Activated CD4-positive, alpha-beta T cell treated with anti-CD3 and anti-CD28 coated beads, Interleukin-2, amount 10 ng/mL, durations not matched to agents 24 days and 14 days (primary cell): ENCODE data around the gene SDF4. TPM values are rescaled to one million over a fixed set of nuclear protein-coding genes. Genes with fewer than 3 reads are reported as not detected.

Source experiments
- DNase-seq: peaks from one replicate; pipeline ENCODE4 v3.0.0; 2022
- H3K27ac Mint-ChIP-seq: one replicate; pipeline ENCODE4 v1.8.0; 2022; ENCODE audit warnings: mild to moderate bottlenecking, mixed read lengths
- H3K27me3 Mint-ChIP-seq: one replicate; pipeline ENCODE4 v1.8.0; 2022; ENCODE audit warnings: mixed read lengths
- H3K36me3 Mint-ChIP-seq: one replicate; pipeline ENCODE4 v1.8.0; 2022; ENCODE audit warnings: low read depth, mild to moderate bottlenecking, mixed read lengths
- H3K4me1 Mint-ChIP-seq: one replicate; pipeline ENCODE4 v1.8.0; 2021; ENCODE audit warnings: mixed read lengths
- H3K4me3 Mint-ChIP-seq: one replicate; pipeline ENCODE4 v1.8.0; 2022; ENCODE audit warnings: mild to moderate bottlenecking, moderate library complexity, mixed read lengths
- H3K9me3 Mint-ChIP-seq: one replicate; pipeline ENCODE4 v1.8.0; 2021; ENCODE audit warnings: mixed read lengths
- intact Hi-C: fragments of 100-400 bp; cut with micrococcal nuclease; formaldehyde crosslinking; loops from one replicate; pipeline ENCODE4 v1.15.1; 2023
- total RNA-seq: library from RNA; stranded (reverse); gene quantifications from 2 replicates; pipeline ENCODE4 v1.2.3, GENCODE V29; 2022

SDF4 gene
- total RNA-seq, 1 donor from 2014 or later: 194 TPM

DNA sequence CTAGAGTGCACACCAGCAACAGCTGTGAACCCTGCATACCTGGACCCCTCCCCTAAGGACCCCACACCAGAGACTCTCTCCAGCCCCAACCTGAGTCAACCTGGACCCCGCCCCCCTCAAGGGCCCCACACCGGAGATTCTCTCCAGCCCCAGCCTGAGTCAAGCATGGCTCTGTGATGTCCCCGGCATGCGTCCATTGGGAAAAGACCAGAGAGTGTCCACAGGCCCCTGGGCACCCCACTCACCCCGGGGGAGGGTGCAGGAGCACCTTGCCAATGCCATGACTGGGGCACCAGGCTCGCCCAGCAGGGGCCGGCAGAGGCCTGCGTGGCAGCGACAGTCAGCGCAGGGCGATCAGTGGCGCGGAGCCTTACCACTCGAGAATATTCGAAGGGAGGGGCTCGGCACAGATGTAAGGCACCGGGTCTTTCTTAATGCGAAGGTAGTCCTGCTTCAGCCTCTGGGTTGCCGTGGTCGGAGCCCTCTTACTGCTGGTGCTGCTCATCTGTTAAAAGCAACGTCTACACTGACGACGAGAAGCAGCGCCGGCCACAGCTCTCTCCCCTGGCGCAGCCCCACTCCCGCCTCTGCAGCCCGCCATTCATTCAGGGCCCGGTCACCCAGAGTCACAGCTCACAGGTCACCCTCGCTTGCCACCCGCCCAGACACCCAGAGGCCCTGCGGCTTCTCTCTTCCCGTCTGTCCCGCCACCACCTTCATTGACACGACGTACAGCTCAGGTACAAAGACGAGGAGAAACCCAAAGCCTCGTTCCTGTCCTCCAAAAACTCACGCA lies 35.9 kb upstream of the SDF4 start:
- H3K36me3 Mint-ChIP-seq: peaks cover 45% of the 10 kb centered on the region
- H3K4me1 Mint-ChIP-seq: peaks cover 28% of the 10 kb centered on the region
- H3K27me3 Mint-ChIP-seq: no peaks in the 10 kb centered on the region
- H3K4me3 Mint-ChIP-seq: no peak overlapping the region
- no peak overlapping the region for H3K27ac Mint-ChIP-seq
- intact Hi-C loops: no loop called here
- H3K9me3 Mint-ChIP-seq: no peaks in the 10 kb centered on the region
- DNase-seq: no peak

- no peaks in the 10 kb centered on the region for H3K9me3 Mint-ChIP-seq
- H3K27me3 Mint-ChIP-seq: no peaks in the 10 kb centered on the region
- peak; percentile 70 for DNase-seq
- peaks cover 9% of the 10 kb centered on the region for H3K4me1 Mint-ChIP-seq
- H3K36me3 Mint-ChIP-seq: peaks cover 49% of the 10 kb centered on the region
- intact Hi-C loops: no loop called here
- no peak overlapping the region for H3K27ac Mint-ChIP-seq
- H3K4me3 Mint-ChIP-seq: no peak overlapping the region
Measured at GRCh38 chr1:1264868-1265272, 33.1 kb upstream of the SDF4 start.

- Mint-ChIP-seq H3K36me3 (peaks cover 56% of the 10 kb centered on the region), H3K27me3 (no peaks in the 10 kb centered on the region), H3K27ac (no peak overlapping the region), H3K4me1 (peaks cover 5% of the 10 kb centered on the region), H3K4me3 (no peak overlapping the region), H3K9me3 (no peaks in the 10 kb centered on the region)
- no peak for DNase-seq
- intact Hi-C loops: no loop called here
Measured at GRCh38 chr1:1264026-1264425, 32.2 kb upstream of the SDF4 start.

- H3K4me1 Mint-ChIP-seq: peaks cover 5% of the 10 kb centered on the region
- peaks cover 55% of the 10 kb centered on the region for H3K36me3 Mint-ChIP-seq
- no peaks in the 10 kb centered on the region for H3K9me3 Mint-ChIP-seq
Measured at GRCh38 chr1:1262758-1263157, 31.0 kb upstream of the SDF4 start.

GRCh38 chr1:1262071-1262470 lies 30.3 kb upstream of the SDF4 start:
- H3K27me3 Mint-ChIP-seq: no peaks in the 10 kb centered on the region
- intact Hi-C loops: no loop called here
- no peaks in the 10 kb centered on the region for H3K9me3 Mint-ChIP-seq
- peaks cover 57% of the 10 kb centered on the region for H3K36me3 Mint-ChIP-seq
- no peak overlapping the region for H3K4me3 Mint-ChIP-seq
- DNase-seq: no peak
- peaks cover 5% of the 10 kb centered on the region for H3K4me1 Mint-ChIP-seq
- H3K27ac Mint-ChIP-seq: no peak overlapping the region

More at GRCh38 chr1:1262758-1263157, 31.0 kb upstream of the SDF4 start:
- no peak overlapping the region for H3K27ac Mint-ChIP-seq
- no peaks in the 10 kb centered on the region for H3K27me3 Mint-ChIP-seq
- H3K4me3 Mint-ChIP-seq: no peak overlapping the region
- no peak for DNase-seq
- intact Hi-C loops: no loop called here

- H3K4me1 Mint-ChIP-seq: peaks cover 4% of the 10 kb centered on the region
- H3K27ac Mint-ChIP-seq: peak overlapping the region; percentile 66
Measured at GRCh38 chr1:1260843-1261560, 29.2 kb upstream of the SDF4 start.

GRCh38 chr1:1259951-1260600 lies 28.3 kb upstream of the SDF4 start:
- Mint-ChIP-seq H3K27me3 (no peaks in the 10 kb centered on the region), H3K9me3 (no peaks in the 10 kb centered on the region), H3K4me3 (no peak overlapping the region), H3K27ac (peak overlapping the region; percentile 28), H3K36me3 (peaks cover 52% of the 10 kb centered on the region), H3K4me1 (peaks cover 2% of the 10 kb centered on the region)
- DNase-seq: no peak
- intact Hi-C loops: no loop called here

More at GRCh38 chr1:1260843-1261560, 29.2 kb upstream of the SDF4 start:
- Mint-ChIP-seq H3K36me3 (peaks cover 59% of the 10 kb centered on the region), H3K9me3 (no peaks in the 10 kb centered on the region), H3K27me3 (no peaks in the 10 kb centered on the region), H3K4me3 (no peak overlapping the region)
- intact Hi-C loops: no loop called here
- no peak for DNase-seq

- Mint-ChIP-seq H3K9me3 (no peaks in the 10 kb centered on the region), H3K27me3 (no peaks in the 10 kb centered on the region), H3K4me3 (no peak overlapping the region), H3K4me1 (peaks cover 2% of the 10 kb centered on the region), H3K36me3 (peaks cover 52% of the 10 kb centered on the region), H3K27ac (no peak overlapping the region)
- intact Hi-C loops: no loop called here
- DNase-seq: no peak
Measured at GRCh38 chr1:1259540-1259939, 27.7 kb upstream of the SDF4 start.

DNA sequence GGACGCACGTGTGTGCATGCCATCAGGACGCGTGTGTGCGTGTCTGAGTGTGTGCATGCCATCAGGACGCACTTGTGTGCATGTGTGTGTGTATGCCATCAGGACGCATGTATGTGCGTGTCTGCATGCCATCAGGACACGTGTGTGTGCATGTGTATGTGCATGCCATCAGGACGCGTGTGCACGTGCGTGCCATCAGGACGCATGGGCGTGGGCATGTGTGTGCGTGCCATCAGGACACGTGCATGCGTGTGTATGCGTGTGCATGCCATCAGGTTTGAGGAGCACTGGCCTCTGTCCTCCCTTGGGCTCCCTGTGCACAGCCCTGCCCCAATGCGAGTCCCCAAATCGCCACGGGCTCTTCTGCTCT lies 27.3 kb upstream of the SDF4 start:
- H3K27me3 Mint-ChIP-seq: no peaks in the 10 kb centered on the region
- H3K4me1 Mint-ChIP-seq: peaks cover 2% of the 10 kb centered on the region
- H3K27ac Mint-ChIP-seq: no peak overlapping the region
- intact Hi-C loops: no loop called here
- H3K9me3 Mint-ChIP-seq: no peaks in the 10 kb centered on the region
- H3K4me3 Mint-ChIP-seq: no peak overlapping the region
- no peak for DNase-seq
- H3K36me3 Mint-ChIP-seq: peaks cover 52% of the 10 kb centered on the region

DNA sequence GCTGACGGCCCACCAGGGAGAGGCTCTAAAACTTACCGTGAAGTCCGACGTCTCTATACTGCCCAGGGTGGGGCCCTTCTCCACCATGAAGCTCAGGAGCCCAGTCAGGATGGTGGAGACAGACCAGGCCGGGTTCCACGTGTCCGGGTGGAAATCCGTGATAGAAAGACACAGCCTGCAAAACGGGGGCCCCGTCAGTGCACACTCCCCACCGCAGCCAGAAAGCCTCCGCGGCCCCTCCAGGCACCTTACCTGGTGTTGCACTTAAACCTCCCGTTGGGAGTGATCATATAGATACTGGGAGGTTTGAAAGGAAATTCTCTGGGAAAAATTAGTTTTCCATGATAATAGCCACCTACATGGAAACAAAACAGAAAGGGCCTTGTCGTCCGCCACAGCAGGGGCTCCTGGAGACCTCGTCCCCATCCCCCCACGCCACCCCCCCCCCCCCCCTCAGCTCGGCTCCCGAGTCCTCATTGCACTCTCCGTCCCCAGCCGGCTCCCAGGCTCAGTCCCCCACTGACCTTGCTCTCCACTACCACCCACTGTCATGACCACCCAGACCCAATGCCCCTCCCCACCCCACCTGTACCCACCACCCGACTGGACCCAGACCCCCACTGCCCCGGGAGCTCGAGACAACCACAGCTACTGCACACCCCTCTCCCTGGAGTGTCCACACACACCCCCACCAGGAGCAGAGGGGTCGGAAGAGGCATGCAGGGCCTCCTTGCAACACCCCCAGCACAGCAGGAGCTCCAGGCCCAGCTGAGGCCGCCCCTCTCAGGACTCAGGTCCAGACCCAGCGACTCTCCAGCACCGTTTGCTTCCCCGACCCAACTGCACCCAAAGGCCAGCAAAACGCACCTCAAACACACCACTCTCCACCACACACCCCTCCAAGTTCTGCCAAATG lies 25.4 kb upstream of the SDF4 start:
- Mint-ChIP-seq H3K27ac (no peak overlapping the region), H3K9me3 (no peaks in the 10 kb centered on the region), H3K4me1 (peaks cover 2% of the 10 kb centered on the region), H3K27me3 (no peaks in the 10 kb centered on the region), H3K4me3 (no peak overlapping the region), H3K36me3 (peaks cover 58% of the 10 kb centered on the region)
- DNase-seq: no peak
- intact Hi-C loops: no loop called here

GRCh38 chr1:1255611-1256010 lies 23.8 kb upstream of the SDF4 start:
- Mint-ChIP-seq H3K9me3 (no peaks in the 10 kb centered on the region), H3K4me1 (peaks cover 4% of the 10 kb centered on the region), H3K27me3 (no peaks in the 10 kb centered on the region), H3K27ac (no peak overlapping the region), H3K36me3 (peaks cover 54% of the 10 kb centered on the region), H3K4me3 (no peak overlapping the region)
- intact Hi-C loops: no loop called here
- DNase-seq: no peak

DNA sequence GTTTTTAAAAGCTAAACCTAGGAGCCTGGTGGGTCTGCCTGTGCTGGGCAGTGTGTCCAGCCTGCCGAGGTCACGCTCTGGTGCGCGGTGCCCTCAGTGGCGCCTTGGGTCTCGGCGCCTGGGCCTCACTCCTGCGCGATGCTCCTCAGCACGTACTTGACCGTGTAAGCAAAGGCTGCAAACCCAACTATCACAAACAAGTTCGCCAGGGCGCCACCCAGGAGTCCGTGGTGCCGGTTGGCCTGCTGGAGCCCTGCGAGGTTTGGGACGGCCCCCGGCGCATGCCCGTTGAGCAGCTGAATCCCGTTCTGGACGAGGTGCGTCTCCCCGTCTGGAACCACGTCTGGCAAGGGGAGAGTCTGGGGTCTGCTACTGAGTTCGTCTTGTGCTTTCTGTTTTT lies 23.3 kb upstream of the SDF4 start:
- DNase-seq: no peak
- no peak overlapping the region for H3K4me3 Mint-ChIP-seq
- peaks cover 51% of the 10 kb centered on the region for H3K36me3 Mint-ChIP-seq
- H3K9me3 Mint-ChIP-seq: no peaks in the 10 kb centered on the region
- H3K27me3 Mint-ChIP-seq: no peaks in the 10 kb centered on the region
- intact Hi-C loops: no loop called here
- H3K27ac Mint-ChIP-seq: no peak overlapping the region
- peaks cover 5% of the 10 kb centered on the region for H3K4me1 Mint-ChIP-seq

- Mint-ChIP-seq H3K4me1 (peaks cover 5% of the 10 kb centered on the region), H3K36me3 (peaks cover 46% of the 10 kb centered on the region), H3K27me3 (no peaks in the 10 kb centered on the region), H3K27ac (no peak overlapping the region), H3K9me3 (no peaks in the 10 kb centered on the region), H3K4me3 (no peak overlapping the region)
- no peak for DNase-seq
- intact Hi-C loops: loop anchor here (5.0 kb wide), 1 partner anchor 47 kb away; the partner anchor contains the start of gene TNFRSF18
Measured at GRCh38 chr1:1254667-1254998, 22.8 kb upstream of the SDF4 start.
